Stimulated activated CD4-positive, alpha-beta T cell treated with anti-CD3 and anti-CD28 coated beads, Interleukin-2, amount 100 ng/mL, for 4 hours (primary cell): Measurements from ENCODE around the gene NEURL1.
"Not testable (repeated sequence)": the region's sequence is repeated elsewhere in the genome, so short reads cannot be mapped to it uniquely, and the experiment has no call there.

Experiments
- DNase-seq: peaks from one replicate; pipeline ENCODE4 v3.0.0-alpha.2; 2020; ENCODE audit warnings: low read depth

Gene NEURL1

DNA sequence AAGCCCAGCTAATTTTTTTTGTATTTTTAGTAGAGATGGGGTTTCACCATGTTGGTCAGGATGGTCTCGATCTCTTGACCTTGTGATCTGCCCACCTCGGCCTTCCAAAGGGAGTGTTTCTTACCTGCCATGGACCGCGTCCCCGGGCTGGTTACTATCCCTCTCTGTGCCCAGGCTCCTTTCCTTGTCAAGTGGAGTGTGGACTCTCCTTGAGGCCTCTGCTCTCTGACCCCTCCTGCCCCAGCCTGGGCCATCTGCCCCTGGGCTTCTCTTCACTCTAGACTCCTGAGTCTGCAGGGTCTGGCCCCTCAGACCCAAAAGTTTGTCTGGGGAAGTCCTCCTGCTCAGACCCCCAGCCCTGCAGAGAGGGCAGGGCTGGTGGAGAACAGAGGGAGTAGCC lies 20.7 kb downstream of the NEURL1 start:
- no peak for DNase-seq

DNA sequence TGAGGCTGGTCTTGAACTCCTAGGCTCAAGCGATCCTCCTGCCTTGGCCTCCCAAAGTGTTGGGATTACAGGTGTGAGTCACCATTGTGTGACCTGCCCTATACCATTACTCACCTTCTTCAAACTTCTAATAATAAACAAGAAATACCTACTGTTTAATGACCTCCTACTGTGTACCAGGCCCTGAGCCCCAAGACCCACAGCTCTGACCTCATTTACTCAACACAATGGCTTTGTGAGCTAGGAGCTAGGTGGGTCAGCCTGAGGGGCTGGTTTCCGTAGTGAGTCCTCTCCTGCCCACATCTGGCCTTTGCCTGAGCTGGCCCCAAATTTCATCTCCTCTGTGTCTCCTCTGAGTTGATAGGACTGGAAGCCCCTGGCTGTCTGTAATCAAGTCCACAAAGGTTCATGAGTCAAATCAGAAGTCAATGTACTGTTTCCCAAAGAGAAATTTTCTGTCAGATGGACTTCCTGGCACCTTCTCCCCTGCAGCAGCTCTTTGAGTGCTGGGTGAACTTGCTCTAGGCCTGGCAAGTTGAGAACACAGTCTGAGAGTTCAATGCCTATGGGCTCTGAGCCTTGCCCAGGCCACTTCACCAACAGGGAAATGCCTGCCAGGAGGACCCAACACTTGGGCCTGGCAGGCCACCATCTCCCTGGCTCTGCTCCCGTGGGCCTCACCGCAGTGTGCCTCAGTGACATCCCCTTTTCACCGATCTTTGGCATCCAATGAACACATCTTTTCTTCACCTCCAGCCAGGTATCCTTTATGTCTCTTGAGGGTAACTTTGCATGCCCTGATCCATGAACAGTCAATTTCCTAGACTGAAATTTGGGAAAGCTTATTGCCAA lies 24.0 kb downstream of the NEURL1 start:
- no peak for DNase-seq

DNA sequence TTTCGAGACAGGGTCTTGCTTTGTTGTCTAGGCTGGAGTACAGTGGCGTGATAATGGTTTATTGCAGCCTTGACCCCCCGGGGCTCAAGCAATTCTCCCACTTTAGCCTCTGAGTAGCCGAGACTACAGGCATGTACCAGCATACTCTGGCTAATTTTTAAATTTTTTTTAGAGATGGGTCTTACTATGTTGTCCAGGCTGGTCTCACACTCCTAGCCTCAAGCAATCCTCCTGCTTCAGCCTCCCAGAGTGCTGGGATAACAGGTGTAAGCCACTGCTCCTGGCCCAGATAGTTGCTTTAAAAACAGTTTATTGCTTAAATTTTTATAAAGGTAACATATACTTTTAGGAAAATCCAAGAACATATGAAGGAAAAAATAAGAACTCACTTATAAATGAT lies 26.3 kb downstream of the NEURL1 start:
- DNase-seq: no peak

DNA sequence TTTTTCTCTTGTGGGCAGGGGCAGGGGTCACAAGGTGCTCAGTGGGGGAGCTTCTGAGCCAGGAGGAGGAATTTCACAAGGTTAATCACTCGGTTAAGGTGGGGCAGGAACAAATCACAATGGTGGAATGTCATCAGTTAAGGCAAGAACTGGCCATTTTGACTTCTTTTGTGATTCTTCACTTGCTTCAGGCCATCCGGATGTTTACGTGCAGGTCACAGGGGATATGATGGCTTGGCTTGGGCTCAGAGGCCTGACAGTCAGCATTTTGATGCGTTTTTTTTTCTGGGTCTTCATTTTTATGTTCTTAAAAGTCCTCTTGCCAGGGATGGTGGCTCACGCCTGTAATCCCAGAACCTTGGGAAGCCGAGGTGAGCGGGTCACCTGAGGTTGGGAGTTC lies 28.5 kb downstream of the NEURL1 start:
- not testable (repeated sequence) for DNase-seq

DNA sequence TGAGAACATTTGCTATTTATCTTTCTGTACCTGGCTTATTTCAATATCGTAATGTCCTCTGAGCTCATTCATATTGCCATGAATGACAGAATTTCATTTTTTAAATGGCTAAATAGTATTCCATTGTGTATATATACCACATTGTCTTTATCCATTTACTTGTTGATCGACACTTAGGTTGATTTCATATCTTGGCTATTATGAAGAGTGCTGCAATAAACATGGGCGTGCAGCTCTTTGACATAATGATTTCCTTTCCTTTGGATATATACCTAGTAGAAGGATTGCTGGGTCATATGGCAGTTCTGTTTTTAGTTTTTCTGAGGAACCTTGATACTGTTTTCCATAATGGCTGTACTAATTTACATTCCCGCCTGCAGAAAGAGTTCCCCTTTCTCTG lies 30.2 kb downstream of the NEURL1 start:
- no peak for DNase-seq

DNA sequence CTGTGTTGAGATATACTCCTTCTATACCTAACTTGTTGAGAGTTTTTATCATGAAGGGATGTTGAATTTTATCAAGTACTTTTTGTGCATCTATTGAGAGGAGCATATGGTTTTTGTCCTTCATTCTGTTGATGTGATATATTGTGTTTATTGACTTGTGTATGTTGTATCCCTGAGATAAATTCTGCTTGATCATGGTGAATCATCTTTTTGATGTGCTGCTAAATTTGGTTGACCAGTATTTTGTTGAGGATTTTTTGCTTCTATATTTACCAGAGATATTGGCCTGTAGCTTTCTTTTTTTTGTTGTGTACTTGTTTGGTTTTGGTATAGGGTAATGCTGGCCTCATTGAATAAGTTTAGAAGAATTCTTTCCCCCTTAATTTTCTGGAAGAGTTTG lies 32.4 kb downstream of the NEURL1 start:
- DNase-seq: no peak

GRCh38 chr10:103527476-103527875 lies 34.0 kb downstream of the NEURL1 start:
- DNase-seq: not testable (repeated sequence)

DNA sequence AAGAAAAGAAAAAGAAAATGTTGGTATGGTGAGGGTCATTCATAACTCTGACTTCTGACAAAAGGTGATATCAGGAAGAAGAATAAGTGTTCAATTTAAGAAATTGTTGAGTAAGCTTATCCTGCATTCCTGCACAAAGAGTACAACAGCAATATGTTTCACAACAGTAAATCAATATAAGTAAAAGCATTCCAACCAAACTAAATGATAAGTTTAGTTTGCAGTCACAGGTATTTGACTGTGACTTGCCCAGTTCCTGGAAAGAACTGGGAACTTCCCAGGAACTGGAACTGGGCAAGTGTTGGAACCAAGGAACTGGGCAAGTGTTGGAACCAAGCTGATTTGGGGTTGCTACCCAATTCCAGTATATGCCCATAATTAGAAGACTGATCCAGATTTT lies 35.0 kb downstream of the NEURL1 start:
- no peak for DNase-seq

GRCh38 chr10:103529539-103529938 lies 36.0 kb downstream of the NEURL1 start:
- DNase-seq: no peak

- DNase-seq: no peak
These were observed 40.3 kb downstream of the NEURL1 start for GRCh38 chr10:103533827-103534226.

DNA sequence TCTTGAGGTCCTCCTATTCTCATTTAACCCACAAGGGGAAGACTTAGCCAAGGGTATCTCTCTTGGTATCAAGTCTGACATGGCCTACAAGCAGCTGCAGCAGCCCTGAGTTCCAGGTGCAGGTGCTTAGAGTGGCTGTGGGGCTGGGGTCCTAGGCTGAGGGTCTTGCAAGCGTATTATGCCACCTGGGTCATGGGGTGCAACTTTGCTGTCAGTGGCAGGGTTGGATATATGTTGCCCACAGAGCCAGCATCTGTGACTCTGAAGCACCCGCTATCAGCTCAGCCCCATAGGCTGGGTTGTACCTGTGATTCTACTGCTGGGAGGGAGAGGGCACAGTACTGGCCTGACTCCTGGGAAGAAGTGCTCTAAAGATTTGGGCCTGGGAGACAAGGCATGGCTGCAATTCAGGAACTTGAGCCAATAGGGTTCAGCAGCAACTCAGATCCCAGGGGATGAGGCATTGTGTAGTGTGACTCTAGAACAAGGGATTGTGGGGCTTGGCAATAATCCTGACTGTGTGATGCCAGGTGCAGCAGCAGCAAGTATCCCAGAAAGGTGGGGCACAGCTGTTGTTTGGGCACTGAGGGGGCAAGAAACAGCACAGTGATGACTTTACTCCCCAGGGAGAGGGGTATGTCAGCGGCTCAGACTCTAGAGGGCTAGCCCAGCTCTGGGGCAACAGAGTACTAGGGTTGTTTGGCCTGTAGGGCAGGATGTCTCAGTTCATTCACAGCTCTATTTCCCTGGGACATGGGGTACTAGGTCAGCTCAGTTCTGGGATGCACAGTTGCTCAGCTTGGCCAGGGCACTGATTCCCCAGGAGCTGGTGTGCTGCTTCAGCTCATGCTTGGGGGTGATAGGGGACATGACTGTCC lies 41.4 kb downstream of the NEURL1 start:
- DNase-seq: no peak

DNA sequence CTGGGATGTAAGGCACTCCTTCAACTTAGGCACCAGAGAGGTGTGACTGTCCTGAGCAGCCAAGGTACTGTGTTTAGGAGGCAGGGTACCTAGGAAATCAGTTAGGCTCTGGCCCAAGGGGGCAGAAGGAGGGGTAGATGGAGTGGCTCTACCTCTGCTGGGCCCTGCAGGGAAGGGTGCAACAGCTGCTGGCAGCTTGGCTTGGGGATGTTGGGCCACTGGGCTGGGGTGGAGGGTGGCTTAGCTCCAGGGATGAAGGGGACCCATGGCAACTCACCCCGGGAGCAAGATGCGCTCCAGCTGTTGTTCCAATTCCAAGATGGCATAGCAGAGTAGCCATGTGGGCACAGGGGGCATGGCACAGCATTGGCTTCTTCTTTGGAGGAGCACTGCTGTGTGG lies 42.1 kb downstream of the NEURL1 start:
- no peak for DNase-seq

- no peak for DNase-seq
These were observed 46.2 kb downstream of the NEURL1 start for GRCh38 chr10:103539751-103540150.

- no peak for DNase-seq
These were observed 47.2 kb downstream of the NEURL1 start for GRCh38 chr10:103540722-103541121.

GRCh38 chr10:103541616-103542015 lies 48.1 kb downstream of the NEURL1 start:
- DNase-seq: no peak

DNA sequence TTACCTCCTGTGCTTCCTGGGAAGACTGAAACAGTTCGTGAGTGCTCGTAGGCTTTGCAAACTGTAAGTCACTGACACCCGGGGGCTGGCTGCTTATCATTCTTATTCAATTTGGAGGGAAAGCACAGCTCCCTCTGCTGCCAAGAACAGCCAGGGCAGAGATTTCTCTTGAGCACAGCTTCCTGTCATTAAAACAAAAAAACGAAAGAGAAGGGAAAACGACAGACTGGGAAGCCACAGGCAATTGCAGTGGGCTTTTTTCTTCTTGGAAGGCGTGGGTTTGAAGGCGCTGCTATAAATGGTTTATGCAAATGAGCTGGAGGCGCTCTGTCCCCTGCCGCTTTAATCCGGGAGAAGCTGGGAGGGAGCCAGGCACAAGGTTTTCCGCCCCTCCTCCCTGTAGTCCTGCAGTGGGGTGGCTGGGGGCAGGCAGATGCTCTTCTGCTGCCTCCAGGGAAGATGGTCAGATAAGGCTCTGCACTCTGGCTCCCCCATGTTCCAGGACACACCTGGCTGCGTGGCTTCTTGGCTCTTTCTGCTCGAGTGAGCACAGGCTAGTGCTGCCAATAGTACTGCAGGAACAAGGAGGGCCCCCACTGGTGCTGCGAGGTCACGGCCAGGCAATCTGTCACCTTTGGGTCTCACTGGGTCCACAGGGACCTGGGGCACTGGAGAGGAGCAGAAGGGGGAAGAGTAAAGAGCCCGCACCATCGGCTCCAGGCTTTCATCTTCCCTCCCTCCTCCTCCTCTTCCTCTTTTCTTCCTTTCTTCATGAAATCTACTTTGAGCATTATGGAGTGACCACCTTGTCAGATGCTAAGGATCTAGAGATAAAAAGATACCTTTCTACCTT lies 49.5 kb downstream of the NEURL1 start:
- peak; percentile 26 for DNase-seq

DNA sequence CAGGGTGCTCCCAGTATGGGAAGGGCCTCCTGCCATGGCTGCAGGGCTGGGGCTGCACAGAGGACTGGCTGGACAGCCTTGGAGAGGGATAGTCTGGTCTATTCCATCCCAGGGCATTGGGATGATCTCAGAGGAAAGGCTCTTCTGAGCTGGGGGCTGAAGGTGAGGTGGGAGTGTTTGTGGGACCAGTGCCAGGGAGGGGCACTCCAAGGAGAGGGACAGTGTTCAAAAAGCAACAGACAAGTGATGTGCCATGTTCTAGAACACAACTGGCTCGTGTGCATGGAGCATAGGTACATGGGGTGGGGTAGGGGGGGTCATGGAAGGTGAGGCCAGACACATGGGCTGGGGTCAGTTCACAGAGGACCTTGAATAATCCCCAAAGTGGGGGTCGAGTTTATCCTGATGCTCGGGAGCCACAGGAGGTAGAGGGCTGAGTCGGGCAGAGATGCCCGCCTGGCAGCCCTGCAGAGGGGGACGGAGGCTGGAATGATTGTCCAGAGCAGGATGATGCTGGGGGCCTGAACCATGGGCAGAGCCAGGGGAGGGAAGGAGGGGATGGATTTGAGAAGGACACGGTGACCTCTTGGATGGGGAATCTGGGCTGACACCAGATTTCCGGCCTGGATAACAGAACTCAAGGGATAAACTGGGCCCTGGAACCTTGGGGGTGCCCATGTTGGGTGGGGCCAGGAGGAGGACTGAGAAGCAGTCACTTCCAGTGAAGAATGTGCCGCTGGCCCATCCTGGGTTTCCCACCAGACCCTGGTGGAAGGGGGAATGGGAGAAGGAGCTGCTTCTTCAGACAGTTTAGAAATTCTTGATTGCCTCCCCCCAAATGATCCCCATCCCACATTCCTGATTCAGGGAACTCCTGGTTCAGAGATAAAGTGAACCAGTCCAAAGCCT lies 50.4 kb downstream of the NEURL1 start:
- no peak for DNase-seq

GRCh38 chr10:103544657-103545310 lies 51.3 kb downstream of the NEURL1 start:
- no peak for DNase-seq

DNA sequence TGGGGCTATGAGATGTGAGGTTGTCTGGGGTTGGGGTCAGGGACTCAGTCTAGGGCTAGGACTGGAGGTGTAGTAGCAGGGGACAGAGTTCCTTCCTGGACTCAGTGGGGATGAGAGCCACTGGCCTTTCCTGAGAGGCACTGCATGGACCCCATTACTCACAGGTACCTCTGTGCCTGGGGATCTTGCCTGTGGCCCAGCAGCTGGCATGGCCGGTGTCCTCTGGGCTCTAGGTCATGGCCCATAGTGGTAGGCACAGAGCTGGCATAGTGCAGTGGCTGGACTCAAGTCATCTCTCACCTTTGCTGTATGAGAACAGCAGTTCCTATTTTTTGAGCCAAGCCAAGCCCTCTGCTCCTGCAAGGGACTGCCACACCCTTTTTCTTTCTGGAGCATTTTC lies 51.9 kb downstream of the NEURL1 start:
- DNase-seq: no peak

- no peak for DNase-seq
These were observed 52.3 kb downstream of the NEURL1 start for GRCh38 chr10:103545771-103546281.
